HepG2 (cell line): ENCODE measurements around the gene COG1. TPM values are rescaled to one million over a fixed set of nuclear protein-coding genes. Genes with fewer than 3 reads are reported as not detected.

Experiments
- ARID2 ChIP-seq: sonication (generic); formaldehyde crosslinking; IDR thresholded peaks from 2 replicates; pipeline ENCODE4 v1.8.1; 2022; ENCODE audit warnings: mild to moderate bottlenecking, missing genetic modification reagents, borderline replicate concordance
- BCL6 ChIP-seq: IDR thresholded peaks from 2 replicates; pipeline ENCODE4 v1.6.1; 2016; ENCODE audit warnings: missing genetic modification reagents, missing compliant biosample characterization
- CEBPG ChIP-seq: IDR thresholded peaks from 2 replicates; pipeline ENCODE4 v1.6.1; 2016
- HOXA3 ChIP-seq: sonication (generic); formaldehyde crosslinking; IDR thresholded peaks from 2 replicates; pipeline ENCODE4 v1.5.0; 2020; ENCODE audit warnings: missing genetic modification reagents
- KLF16 ChIP-seq, 2 experiments: sonication (generic) in 1 of 2; formaldehyde crosslinking in 1 of 2; IDR thresholded peaks; 2 replicates each; pipeline versions ENCODE4 v1.6.1 to v1.8.0; 2016 to 2023; ENCODE audit warnings: missing genetic modification reagents in 2 of 2, missing compliant biosample characterization in 1 of 2
- MIER2 ChIP-seq: IDR thresholded peaks from 2 replicates; pipeline ENCODE4 v1.6.1; 2016; ENCODE audit warnings: missing biosample characterization, missing genetic modification reagents
- MYNN ChIP-seq: sonication (generic); formaldehyde crosslinking; IDR thresholded peaks from 2 replicates; pipeline ENCODE4 v1.4.0; 2020; ENCODE audit warnings: mild to moderate bottlenecking, low read depth, missing genetic modification reagents
- MYPOP ChIP-seq: sonication (generic); formaldehyde crosslinking; IDR thresholded peaks from 2 replicates; pipeline ENCODE4 v1.8.1; 2023; ENCODE audit warnings: mild to moderate bottlenecking, moderate library complexity, missing genetic modification reagents
- RAD21 ChIP-seq: fragments of 450-650 bp; formaldehyde crosslinking; IDR thresholded peaks from 2 replicates; pipeline ENCODE4 v1.5.0; 2020; ENCODE audit warnings: mild to moderate bottlenecking
- RXRB ChIP-seq: IDR thresholded peaks from 2 replicates; pipeline ENCODE4 v1.6.1; 2016; ENCODE audit warnings: borderline replicate concordance, missing genetic modification reagents, missing compliant biosample characterization
- SETDB1 ChIP-seq: sonication (generic); formaldehyde crosslinking; IDR thresholded peaks from 2 replicates; pipeline ENCODE4 v1.5.1; 2020; ENCODE audit warnings: missing genetic modification reagents, mild to moderate bottlenecking, borderline replicate concordance
- SNAI1 ChIP-seq: sonication (generic); formaldehyde crosslinking; IDR thresholded peaks from 2 replicates; pipeline ENCODE4 v1.5.0; 2020; ENCODE audit warnings: mild to moderate bottlenecking, missing genetic modification reagents, borderline replicate concordance
- SOX6 ChIP-seq, 2 experiments: fragments of 450-650 bp in 1 of 2; sonication (generic) in 1 of 2; formaldehyde crosslinking in 1 of 2; IDR thresholded peaks; 2 replicates each; pipeline versions ENCODE4 v1.4.0 to v1.6.1; 2017 to 2020; ENCODE audit warnings: antibody characterized with exemption in 1 of 2, mild to moderate bottlenecking in 1 of 2, missing genetic modification reagents in 1 of 2
- TBL1XR1 ChIP-seq: fragments of 150-350 bp; IDR thresholded peaks from 2 replicates; pipeline ENCODE4 v1.6.1; 2014; ENCODE audit warnings: borderline replicate concordance, low read length; ENCODE audit not compliant: partially characterized antibody
- TEAD3 ChIP-seq: optimal IDR thresholded peaks from 2 replicates; pipeline ENCODE3; 2016; ENCODE audit warnings: borderline replicate concordance
- TFDP1 ChIP-seq: IDR thresholded peaks from 2 replicates; pipeline ENCODE4 v1.6.1; 2016; ENCODE audit warnings: missing compliant biosample characterization, missing genetic modification reagents, borderline replicate concordance
- THAP11 ChIP-seq: IDR thresholded peaks from 2 replicates; pipeline ENCODE4 v1.6.1; 2016; ENCODE audit warnings: missing biosample characterization, missing genetic modification reagents
- THAP7 ChIP-seq: sonication (generic); formaldehyde crosslinking; IDR thresholded peaks from 2 replicates; pipeline ENCODE4 v1.8.1; 2023; ENCODE audit warnings: mild to moderate bottlenecking, missing genetic modification reagents
- XRCC5 ChIP-seq: fragments of 200-400 bp; formaldehyde crosslinking; optimal IDR thresholded peaks from 2 replicates; pipeline ENCODE3; 2017; ENCODE audit warnings: mild to moderate bottlenecking, low read length
- ZBTB26 ChIP-seq: IDR thresholded peaks from 2 replicates; pipeline ENCODE4 v1.6.1; 2016; ENCODE audit warnings: missing compliant biosample characterization, missing genetic modification reagents, borderline replicate concordance
- ZNF512 ChIP-seq: sonication (generic); formaldehyde crosslinking; IDR thresholded peaks from 2 replicates; pipeline ENCODE4 v1.4.0; 2020; ENCODE audit warnings: mild to moderate bottlenecking, missing genetic modification reagents
- ZNF878 ChIP-seq: sonication (generic); formaldehyde crosslinking; IDR thresholded peaks from 2 replicates; pipeline ENCODE4 v1.8.1; 2023; ENCODE audit warnings: mild to moderate bottlenecking, missing genetic modification reagents, moderate library complexity
- polyA plus RNA-seq, 8 experiments: library from polyadenylated mRNA; depleted of rRNA in 3 of 8; stranded (reverse) in 7 of 8; unstranded in 1 of 8; fragments of >200 nt; fragmentation: Illumina TruSeq in 4 of 8; extraction: Trizol in 4 of 8; gene quantifications; 2 replicates each; pipeline versions ENCODE4 v1.2.1 to v1.2.3, GENCODE V29; 2011 to 2016; ENCODE audit warnings: low read depth in 4 of 8, missing spikeins in 1 of 8, mixed read lengths in 1 of 8; ENCODE audit not compliant: insufficient read depth in 1 of 8
- total RNA-seq, 5 experiments: library from RNA; depleted of rRNA; stranded (reverse); fragments of >200 nt; fragmentation: Illumina TruSeq; extraction: Trizol; gene quantifications; 2 replicates each; pipeline ENCODE4 v1.2.3, GENCODE V29; 2016; ENCODE audit warnings: low read depth in 1 of 5

COG1 gene
- total and polyA plus RNA-seq, 2 of the 13 experiments (the other 11 are each of a cell fraction or from before 2014, with no cell fraction given), result 36.6 to 39.7 TPM

- no peak for TF ChIP-seq TBL1XR1
- 0 out of 2 replicates have a peak, but pooled peaks have one; percentile 25 for TF ChIP-seq ARID2 (CRISPR knock-in tag)
- peak; percentile 89; the same call in 1 of the 2 replicates for TF ChIP-seq TFDP1 (CRISPR knock-in tag)
- TF ChIP-seq SNAI1, result 0 out of 2 replicates have a peak, but pooled peaks have one; percentile 52
- TF ChIP-seq MYNN (CRISPR knock-in tag), result 0 out of 2 replicates have a peak, but pooled peaks have one; percentile 22
- TF ChIP-seq XRCC5, result peak; percentile 59
- no peak for TF ChIP-seq SETDB1
- 0 out of 2 replicates have a peak, but pooled peaks have one; percentile 7 for TF ChIP-seq BCL6 (CRISPR knock-in tag)
- TF ChIP-seq CEBPG (CRISPR knock-in tag), result peak; percentile 53; the same call in 1 of the 2 replicates
- peak; percentile 64; the same call in 1 of the 2 replicates for TF ChIP-seq MYPOP
- 0 out of 2 replicates have a peak, but pooled peaks have one; percentile 30 for TF ChIP-seq HOXA3 (CRISPR knock-in tag)
- 0 out of 2 replicates have a peak, but pooled peaks have one; percentile 22 for TF ChIP-seq ZNF512 (CRISPR knock-in tag)
- TF ChIP-seq TEAD3 (CRISPR knock-in tag), result peak; percentile 62
- TF ChIP-seq RXRB, result peak; percentile 33; the same call in 1 of the 2 replicates
- peak; percentile 33; the same call in 1 of the 2 replicates for TF ChIP-seq THAP11 (CRISPR knock-in tag)
- no peak for TF ChIP-seq SOX6 (IDR thresholded peaks at IDR 0.05)
- peak; percentile 25 for TF ChIP-seq SOX6 (CRISPR knock-in tag; IDR thresholded peaks at IDR 0.05)
- no peak for TF ChIP-seq THAP7 (CRISPR knock-in tag)
- TF ChIP-seq ZNF878, result peak; percentile 61; the same call in 1 of the 2 replicates
- 0 out of 2 replicates have a peak, but pooled peaks have one; percentile 13 for TF ChIP-seq MIER2
- TF ChIP-seq ZBTB26 (CRISPR knock-in tag), result no peak
- TF ChIP-seq KLF16 (CRISPR knock-in tag; IDR thresholded peaks at IDR 0.05), result 0 out of 4 replicates have a peak, but pooled peaks of 1 of the 2 experiments have one; percentile 37
- TF ChIP-seq RAD21 (CRISPR knock-in tag), result peak; percentile 69
These were observed 1.2 kb upstream of the COG1 start (continued) for GRCh38 chr17:73191443-73192205.
